Spinal cord (tissue), 10 donors: ENCODE data around the gene HIC2. TPM values are rescaled to one million over a fixed set of nuclear protein-coding genes. Genes with fewer than 3 reads are reported as not detected.
"Not testable (repeated sequence)": the region's sequence is repeated elsewhere in the genome, so short reads cannot be mapped to it uniquely, and the experiment has no call there.

Experiments
- DNase-seq, 6 donors: peaks; one replicate each; pipeline versions ENCODE4 v3.0.0 to v3.0.0-alpha.2; 2013 to 2015; ENCODE audit warnings: low spot score in 6 of 6, low read depth in 4 of 6
- H3K27ac ChIP-seq: one replicate; pipeline ENCODE4 v1.5.1; 2013; ENCODE audit warnings: low read depth, low read length, control low read depth
- H3K27me3 ChIP-seq: one replicate; pipeline ENCODE4 v1.6.1; 2013; ENCODE audit warnings: low read length; ENCODE audit not compliant: control insufficient read depth, insufficient read depth
- H3K36me3 ChIP-seq: one replicate; pipeline ENCODE4 v1.6.1; 2013; ENCODE audit warnings: low read length; ENCODE audit not compliant: control insufficient read depth, insufficient read depth
- H3K4me1 ChIP-seq: one replicate; pipeline ENCODE4 v1.6.1; 2013; ENCODE audit warnings: low read length; ENCODE audit not compliant: control insufficient read depth, insufficient read depth
- H3K4me3 ChIP-seq: one replicate; pipeline ENCODE4 v1.5.1; 2013; ENCODE audit warnings: low read depth, low read length, control low read depth
- H3K9me3 ChIP-seq: one replicate; pipeline ENCODE4 v1.6.1; 2013; ENCODE audit warnings: low read length; ENCODE audit not compliant: control insufficient read depth, insufficient read depth
- WGBS: methylation state at CpG from one replicate; pipeline ENCODE4 v1.1.5; 2013; ENCODE audit warnings: missing lambda C conversion rate; ENCODE audit not compliant: insufficient coverage; 5-methylcytosine and 5-hydroxymethylcytosine counted together
- polyA plus RNA-seq, 2 donors: library from polyadenylated mRNA; unstranded; fragments of 120-200 nt; gene quantifications; one replicate each; pipeline ENCODE4 v1.2.1, GENCODE V29; 2013; ENCODE audit not compliant: insufficient read length in 2 of 2
- total RNA-seq, 2 donors: library from RNA; depleted of rRNA in 1 of 2; stranded (reverse); fragments of 120-200 nt in 1 of 2; fragments of >200 nt in 1 of 2; gene quantifications; one replicate each; pipeline versions ENCODE4 v1.2.3 to v1.2.4, GENCODE V29; 2013 to 2014
- donor health status: healthy.

Gene HIC2
- total and polyA plus RNA-seq, 4 donors: 3.6 to 8.4 (median 6.4) TPM

DNA sequence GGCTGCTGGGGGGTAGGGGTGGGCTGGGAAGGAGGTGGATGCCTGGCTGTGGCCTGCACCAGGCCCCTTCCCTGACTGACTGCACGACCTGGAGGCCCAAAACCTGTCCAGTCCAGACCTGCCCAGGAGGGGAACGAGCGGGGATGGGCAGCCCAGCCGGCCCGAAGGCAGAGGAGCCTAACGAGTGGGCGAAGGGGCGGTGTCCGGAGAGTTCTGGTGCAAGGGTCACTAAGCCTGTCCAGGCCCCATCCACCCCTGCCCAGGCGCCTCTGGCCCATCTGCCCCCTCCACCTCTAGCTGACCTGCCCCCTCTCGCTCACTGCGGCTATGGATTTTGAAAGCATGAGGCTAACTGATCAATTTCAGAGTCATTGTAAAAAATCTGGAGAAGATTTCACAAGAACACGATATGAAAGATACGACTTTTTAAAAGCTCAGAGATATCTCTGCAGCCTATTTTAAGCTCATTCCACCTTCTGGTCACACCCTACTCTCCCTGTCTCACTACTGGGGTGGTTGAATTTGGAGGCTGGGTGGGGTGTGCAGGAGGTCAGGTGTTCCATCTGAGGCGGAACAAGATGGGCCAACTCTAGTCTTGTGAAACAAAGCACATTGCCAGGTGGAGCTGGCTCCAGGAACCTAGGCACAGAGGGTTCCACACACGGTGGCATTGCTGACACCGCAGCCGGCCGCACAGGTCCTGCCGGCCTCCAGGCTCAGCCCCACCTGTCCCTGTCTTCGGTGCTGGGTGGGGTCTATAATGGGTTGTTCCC lies 15.8 kb upstream of the HIC2 start:
- not testable (repeated sequence) for H3K27me3 ChIP-seq

DNA sequence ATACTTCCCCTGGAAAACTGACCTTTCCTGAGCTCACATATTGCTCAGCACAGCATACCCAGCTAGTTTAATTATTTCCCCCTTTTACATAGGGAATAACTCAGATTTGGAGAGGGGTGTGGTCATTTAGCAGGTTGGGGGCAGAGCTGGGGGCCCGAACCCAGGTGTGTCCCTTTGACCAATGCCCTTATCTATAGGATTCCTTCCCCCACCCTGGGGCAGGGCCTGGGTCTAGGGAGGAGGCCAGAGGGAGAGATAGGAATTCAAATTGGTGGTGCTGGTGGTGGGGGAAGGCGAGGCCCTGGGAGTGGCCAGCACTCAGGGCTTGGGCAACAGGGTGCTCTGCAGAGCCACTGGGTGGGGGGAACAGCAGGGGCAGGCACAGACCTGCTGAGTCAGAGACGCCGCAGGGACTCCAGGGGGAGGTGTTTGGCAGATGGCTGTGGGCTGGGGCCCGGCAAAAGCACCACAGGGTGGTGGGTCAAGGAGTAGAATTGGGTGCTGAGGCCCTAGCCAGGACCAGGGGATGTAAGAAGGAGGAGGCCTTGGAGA lies 14.3 kb upstream of the HIC2 start:
- H3K4me3 ChIP-seq, H3K4me1 ChIP-seq, H3K9me3 ChIP-seq, H3K27ac ChIP-seq, H3K36me3 ChIP-seq, DNase-seq, H3K27me3 ChIP-seq: not testable (repeated sequence)
- WGBS: no CpG with 5 or more reads among the region's 5 CpGs

More for the DNA sequence above, 15.8 kb upstream of the HIC2 start:
- not testable (repeated sequence) for DNase-seq, H3K4me1 ChIP-seq, H3K9me3 ChIP-seq, H3K4me3 ChIP-seq, H3K27ac ChIP-seq, H3K36me3 ChIP-seq
- WGBS: no CpG with 5 or more reads among the region's 21 CpGs

DNA sequence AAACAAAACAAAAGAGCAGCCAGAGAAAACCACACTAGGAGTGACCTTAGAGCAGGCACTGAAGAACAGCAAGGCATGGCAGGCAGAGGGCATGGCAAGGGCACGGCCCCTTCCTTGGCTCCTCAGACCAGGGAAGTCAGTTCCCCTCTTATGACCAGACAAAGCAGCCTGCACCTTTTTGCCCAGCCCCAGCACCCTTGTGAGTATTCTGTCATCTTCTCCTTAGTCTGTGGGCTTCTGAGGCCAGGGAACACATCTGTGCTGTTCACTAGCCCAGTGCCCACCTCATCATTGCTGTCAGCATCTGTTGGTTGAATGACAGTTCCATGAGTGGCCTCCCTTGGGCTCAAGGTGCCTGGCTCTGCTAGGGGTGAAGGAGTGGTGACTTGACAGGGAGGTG lies 10.0 kb upstream of the HIC2 start:
- H3K4me1 ChIP-seq, DNase-seq, H3K27ac ChIP-seq, H3K36me3 ChIP-seq, H3K4me3 ChIP-seq, H3K27me3 ChIP-seq, H3K9me3 ChIP-seq: not testable (repeated sequence)
- WGBS: no CpG with 5 or more reads among the region's 1 CpG

GRCh38 chr22:21407792-21408191 lies 9.4 kb upstream of the HIC2 start:
- not testable (repeated sequence) for DNase-seq, H3K9me3 ChIP-seq, H3K27ac ChIP-seq, H3K27me3 ChIP-seq, H3K4me1 ChIP-seq, H3K4me3 ChIP-seq, H3K36me3 ChIP-seq
- WGBS: no CpG with 5 or more reads among the region's 4 CpGs

DNA sequence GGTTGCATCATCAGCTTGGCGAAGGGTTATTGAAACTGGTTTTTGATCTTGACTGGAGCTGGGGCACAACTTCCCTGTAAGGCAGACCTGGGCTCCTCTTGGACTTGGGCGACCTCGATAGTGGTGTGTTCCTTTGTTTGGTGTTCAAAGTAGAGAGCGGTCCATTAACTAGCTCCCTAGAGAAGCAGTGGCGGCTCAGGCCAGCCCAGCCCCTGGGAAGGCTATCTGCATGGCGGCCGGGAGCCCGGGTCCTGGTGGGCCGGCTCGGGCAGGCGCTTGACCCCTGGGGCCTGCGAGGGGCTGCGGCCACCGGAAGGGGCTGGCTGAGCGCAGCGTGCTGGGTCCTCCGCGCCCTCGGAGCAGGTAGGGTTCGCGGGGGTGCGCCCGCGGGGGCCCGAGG lies 796 bp upstream of the HIC2 start:
- H3K27me3 ChIP-seq, H3K4me3 ChIP-seq, H3K4me1 ChIP-seq, DNase-seq, H3K9me3 ChIP-seq, H3K36me3 ChIP-seq, H3K27ac ChIP-seq: not testable (repeated sequence)
- no CpG with 5 or more reads among the region's 25 CpGs for WGBS

DNA sequence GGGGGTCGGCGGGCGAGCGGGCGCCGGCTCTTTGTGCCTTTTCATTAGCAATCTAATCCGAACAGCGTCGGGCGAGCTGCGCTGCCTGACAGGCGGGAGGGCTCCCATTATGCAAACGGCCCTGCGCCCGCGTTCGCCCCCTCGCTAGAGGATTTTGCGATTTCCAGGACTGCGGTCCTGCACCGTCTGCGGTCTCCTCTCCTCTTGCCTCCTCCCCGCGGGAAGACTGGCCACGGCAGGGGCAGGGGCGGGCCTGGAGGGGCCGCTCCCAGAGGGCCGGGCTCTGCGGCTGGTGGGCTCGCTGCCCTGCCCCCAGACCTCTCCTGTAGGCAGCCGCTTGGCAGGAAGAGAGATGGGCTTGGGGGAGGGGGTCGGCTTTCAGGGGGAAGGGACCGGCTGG lies 682 bp downstream of the HIC2 start:
- H3K9me3 ChIP-seq, H3K4me1 ChIP-seq, H3K27ac ChIP-seq, H3K4me3 ChIP-seq, H3K27me3 ChIP-seq, H3K36me3 ChIP-seq, DNase-seq: not testable (repeated sequence)
- no CpG with 5 or more reads among the region's 33 CpGs for WGBS

DNA sequence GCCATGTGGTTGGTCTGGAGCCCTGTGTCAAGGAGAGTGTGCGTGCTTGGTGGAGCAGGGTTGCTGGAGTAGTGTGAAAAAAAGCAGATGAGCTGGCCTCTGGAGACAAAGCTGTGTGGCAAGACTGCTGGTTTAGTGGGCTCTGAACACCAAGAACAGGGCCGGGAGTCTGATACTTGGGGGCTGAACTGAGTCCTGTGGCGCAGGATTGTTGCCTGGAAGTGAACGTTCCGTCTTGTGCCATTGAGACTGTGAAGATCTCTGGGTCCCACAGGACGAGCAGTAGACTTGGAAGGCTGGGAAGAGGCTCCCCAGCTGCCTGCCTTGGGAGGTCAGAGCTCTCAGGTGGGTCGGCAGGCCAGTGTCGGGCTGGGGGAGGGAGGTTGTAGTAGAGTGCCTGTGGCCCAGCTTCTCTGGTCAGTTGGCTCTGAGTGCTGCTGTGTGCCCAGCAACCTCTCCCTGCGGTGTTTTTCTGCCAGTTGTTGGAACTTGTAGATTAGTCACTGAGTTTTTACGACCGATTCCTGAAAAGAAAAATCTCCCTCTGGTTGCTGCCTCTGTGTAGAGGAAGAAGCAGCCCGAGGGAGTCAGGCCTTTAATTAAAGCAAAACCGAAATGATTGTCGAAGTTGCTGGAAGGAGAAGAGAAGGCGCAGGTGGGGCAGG lies 1.9 kb downstream of the HIC2 start:
- not testable (repeated sequence) for DNase-seq, H3K27ac ChIP-seq, H3K9me3 ChIP-seq, H3K4me1 ChIP-seq, H3K4me3 ChIP-seq, H3K27me3 ChIP-seq, H3K36me3 ChIP-seq
- no CpG with 5 or more reads among the region's 15 CpGs for WGBS

- DNase-seq, H3K4me1 ChIP-seq, H3K4me3 ChIP-seq, H3K27ac ChIP-seq, H3K9me3 ChIP-seq, H3K36me3 ChIP-seq, H3K27me3 ChIP-seq: not testable (repeated sequence)
- WGBS: no CpG with 5 or more reads among the region's 19 CpGs
These were observed 3.1 kb downstream of the HIC2 start for GRCh38 chr22:21420180-21420763.

DNA sequence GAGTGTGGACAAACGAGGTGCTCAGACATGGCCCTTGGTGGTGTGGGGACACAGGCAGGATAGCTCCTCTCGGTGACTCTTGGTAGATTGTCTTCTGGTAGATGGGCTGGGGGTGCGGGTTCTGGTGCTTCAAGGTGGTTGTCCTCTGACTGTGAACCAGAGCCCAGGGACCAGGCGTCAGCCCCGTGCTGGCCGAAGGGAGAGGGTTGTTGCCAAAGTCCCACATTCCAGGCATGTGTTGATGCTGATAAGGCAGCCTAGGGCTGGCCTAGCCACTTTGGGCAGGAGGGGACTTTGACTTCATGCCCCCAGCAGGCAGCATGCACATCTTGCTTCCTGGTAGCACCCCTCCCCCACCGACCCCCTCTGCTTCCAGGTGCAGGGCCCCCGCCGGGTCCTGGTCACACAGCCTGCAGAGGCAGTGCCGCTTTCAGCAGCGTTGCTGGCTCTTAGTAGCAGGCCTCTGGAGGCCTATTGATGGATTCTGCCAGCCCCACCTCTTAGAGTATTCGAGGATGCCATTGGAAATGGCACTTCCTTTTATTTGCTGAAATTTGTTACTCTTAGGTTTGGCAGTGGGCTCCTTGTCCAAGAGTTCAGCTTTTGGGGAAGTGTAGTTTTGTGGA lies 7.0 kb downstream of the HIC2 start:
- not testable (repeated sequence) for H3K27me3 ChIP-seq, H3K27ac ChIP-seq
- no CpG with 5 or more reads among the region's 12 CpGs for WGBS

More for the DNA sequence above, 7.0 kb downstream of the HIC2 start:
- not testable (repeated sequence) for H3K4me1 ChIP-seq, DNase-seq, H3K9me3 ChIP-seq, H3K4me3 ChIP-seq, H3K36me3 ChIP-seq
